AG04449 (cell line): ENCODE results near the gene SHANK3.

Experiments used
- CTCF ChIA-PET: fragments of 350-600 bp; formaldehyde crosslinking; extraction: SDS; loops from one replicate; lab custom pipeline; 2021; ENCODE audit warnings: antibody characterized with exemption; lab: Yijun Ruan, JAX
- POLR2A ChIA-PET: fragments of 400-600, 350-600 bp; formaldehyde crosslinking; extraction: SDS; loops from one replicate; lab custom pipeline; 2020; ENCODE audit warnings: antibody characterized with exemption, inconsistent platforms; lab: Yijun Ruan, JAX
- DNase-seq: peaks from one replicate; pipeline ENCODE4 v3.0.0-alpha.2; 2010; ENCODE audit warnings: low read depth, low spot score
- H3K4me3 ChIP-seq: 2 replicates; pipeline ENCODE4 v1.5.1; 2011; ENCODE audit warnings: low read depth, mild to moderate bottlenecking, control low read depth, low read length
- CTCF ChIP-seq: IDR thresholded peaks from one replicate; pipeline ENCODE4 v1.5.1; 2011; ENCODE audit warnings: mild to moderate bottlenecking, moderate library complexity, low read length, control low read depth, inconsistent platforms; ENCODE audit not compliant: insufficient read depth; ENCODE audit errors: missing control alignments

The SHANK3 gene

GRCh38 chr22:50674130-50674500 lies 1.5 kb downstream of the SHANK3 start:
- no peak overlapping the region for H3K4me3 ChIP-seq
- CTCF ChIA-PET = interaction anchor here (1.6 kb wide), 1 partner anchor 18 kb away, joined by 5 read pairs; no protein-coding TSS in a partner anchor
- POLR2A ChIA-PET = no interaction called here
- no peak for TF ChIP-seq CTCF
- DNase-seq = no peak

- ChIA-PET POLR2A (no interaction called here), CTCF (interaction anchor here (3.4 kb wide), 1 partner anchor 17 kb away, joined by 12 read pairs; no protein-coding TSS in a partner anchor)
- no peak for DNase-seq
- H3K4me3 ChIP-seq = peak overlapping the region; percentile 15; the same call in 1 of the 2 replicates
- TF ChIP-seq CTCF = no peak
These were observed 2.3 kb downstream of the SHANK3 start for GRCh38 chr22:50674606-50675552.

- ChIA-PET CTCF (interaction anchor here (3.4 kb wide), 1 partner anchor 16 kb away, joined by 12 read pairs; no protein-coding TSS in a partner anchor), POLR2A (no interaction called here)
- TF ChIP-seq CTCF = no peak
- no peak overlapping the region for H3K4me3 ChIP-seq
- DNase-seq = no peak
These were observed 3.0 kb downstream of the SHANK3 start for GRCh38 chr22:50675553-50676179.

GRCh38 chr22:50676180-50676636 lies 3.6 kb downstream of the SHANK3 start:
- no peak for TF ChIP-seq CTCF
- CTCF ChIA-PET = interaction anchor here (3.4 kb wide), 1 partner anchor 16 kb away, joined by 12 read pairs; no protein-coding TSS in a partner anchor
- no peak overlapping the region for H3K4me3 ChIP-seq
- POLR2A ChIA-PET = no interaction called here
- DNase-seq = no peak

- no peak for DNase-seq
- no peak for TF ChIP-seq CTCF
- ChIA-PET POLR2A (no interaction called here), CTCF (interaction anchor here (1.1 to 3.4 kb wide), 2 partner anchors 15 to 19 kb away, joined by 5 to 12 read pairs; no protein-coding TSS in a partner anchor)
- no peak overlapping the region for H3K4me3 ChIP-seq
These were observed 4.3 kb downstream of the SHANK3 start for GRCh38 chr22:50676661-50677492.
